ENCODE results near the gene SOAT1.

GRCh38 chr1:179295164-179295755 is 1.7 kb downstream of the SOAT1 start:
- no peak for TF ChIP-seq CTCF (IDR thresholded peaks at IDR 0.05)
- no peak for TF ChIP-seq EP300 (IDR thresholded peaks at IDR 0.05)
- no peak for TF ChIP-seq POLR2A (IDR thresholded peaks at IDR 0.05)

Data from sigmoid colon (tissue), 4 donors.